Uterus (tissue), 4 donors: ENCODE data around the gene SMARCD2. TPM values are rescaled to one million over a fixed set of nuclear protein-coding genes. Genes with fewer than 3 reads are reported as not detected.

ENCODE experiments used
- DNase-seq, 2 donors: peaks; one replicate each; pipeline ENCODE4 v3.0.0-alpha.2; 2019 to 2020
- H3K27ac ChIP-seq, 2 donors: fragments of 200-600 bp; sonication (generic); 1 replicate in 1 of 2; 2 replicates in 1 of 2; pipeline ENCODE4 v1.5.1; 2016 to 2018
- H3K27me3 ChIP-seq, 2 donors: fragments of 200-600 bp; sonication (generic); one replicate each; pipeline ENCODE4 v1.5.1; 2018 to 2019; ENCODE audit warnings: control low read depth in 1 of 2
- H3K36me3 ChIP-seq, 2 donors: fragments of 200-600 bp; sonication (generic); one replicate each; pipeline ENCODE4 v1.5.1; 2019; ENCODE audit warnings: control low read depth in 1 of 2
- H3K4me1 ChIP-seq, 2 donors: fragments of 200-600 bp; sonication (generic); one replicate each; pipeline ENCODE4 v1.5.1; 2018 to 2019; ENCODE audit warnings: control low read depth in 1 of 2
- H3K4me3 ChIP-seq, 2 donors: fragments of 200-600 bp; sonication (generic); 1 replicate in 1 of 2; 2 replicates in 1 of 2; pipeline ENCODE4 v1.5.1; 2018 to 2019; ENCODE audit warnings: mild to moderate bottlenecking in 1 of 2
- H3K9me3 ChIP-seq, 2 donors: fragments of 200-600 bp; sonication (generic); one replicate each; pipeline ENCODE4 v1.5.1; 2019; ENCODE audit warnings: control low read depth in 1 of 2
- POLR2A ChIP-seq, 2 donors: fragments of 450-650 bp; IDR thresholded peaks; one replicate each; pipeline ENCODE4 v1.6.1; 2016; ENCODE audit warnings: antibody characterized with exemption in 2 of 2, mild to moderate bottlenecking in 1 of 2, moderate library complexity in 1 of 2
- intact Hi-C: fragments of 100-400 bp; cut with DNase I; formaldehyde crosslinking; loops from one replicate; pipeline ENCODE4 v1.15.1; 2023; ENCODE audit warnings: low total_unique reads
- small RNA-seq: library from RNA; depleted of rRNA; stranded (forward); fragments of <200 nt; gene quantifications from one replicate; pipeline ENCODE3, GENCODE V24; 2016
- total RNA-seq, 4 donors: library from RNA; depleted of rRNA in 3 of 4; stranded (reverse); fragments of >200 nt in 3 of 4; gene quantifications; one replicate each; pipeline versions ENCODE4 v1.1.0 to v1.2.4, GENCODE V29; 2014 to 2023
- TF ChIP-seq, protein P1 (sequence below), 4 experiments: fragments of 200-600 bp in 2 of 4; fragments of 450-650 bp in 2 of 4; sonication (generic) in 2 of 4; IDR thresholded peaks; one replicate each; pipeline ENCODE4 v1.5.1; 2016 to 2019; ENCODE audit warnings: antibody characterized with exemption in 4 of 4, mild to moderate bottlenecking in 2 of 4, moderate library complexity in 1 of 4
- donor health status: DM: yes; HTN: yes; CAD: no.

The SMARCD2 gene
- total RNA-seq, 4 donors from 2014 or later: 72.9 to 205 (median 101) TPM

- TF ChIP-seq, protein P1, sequence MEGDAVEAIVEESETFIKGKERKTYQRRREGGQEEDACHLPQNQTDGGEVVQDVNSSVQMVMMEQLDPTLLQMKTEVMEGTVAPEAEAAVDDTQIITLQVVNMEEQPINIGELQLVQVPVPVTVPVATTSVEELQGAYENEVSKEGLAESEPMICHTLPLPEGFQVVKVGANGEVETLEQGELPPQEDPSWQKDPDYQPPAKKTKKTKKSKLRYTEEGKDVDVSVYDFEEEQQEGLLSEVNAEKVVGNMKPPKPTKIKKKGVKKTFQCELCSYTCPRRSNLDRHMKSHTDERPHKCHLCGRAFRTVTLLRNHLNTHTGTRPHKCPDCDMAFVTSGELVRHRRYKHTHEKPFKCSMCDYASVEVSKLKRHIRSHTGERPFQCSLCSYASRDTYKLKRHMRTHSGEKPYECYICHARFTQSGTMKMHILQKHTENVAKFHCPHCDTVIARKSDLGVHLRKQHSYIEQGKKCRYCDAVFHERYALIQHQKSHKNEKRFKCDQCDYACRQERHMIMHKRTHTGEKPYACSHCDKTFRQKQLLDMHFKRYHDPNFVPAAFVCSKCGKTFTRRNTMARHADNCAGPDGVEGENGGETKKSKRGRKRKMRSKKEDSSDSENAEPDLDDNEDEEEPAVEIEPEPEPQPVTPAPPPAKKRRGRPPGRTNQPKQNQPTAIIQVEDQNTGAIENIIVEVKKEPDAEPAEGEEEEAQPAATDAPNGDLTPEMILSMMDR (IDR thresholded peaks at IDR 0.05): no peak
- no peak for TF ChIP-seq POLR2A (IDR thresholded peaks at IDR 0.05)
- intact Hi-C loops: no loop called here
- no peaks in the 10 kb centered on the region for H3K27me3 ChIP-seq
- H3K4me3 ChIP-seq: no peak overlapping the region
- no peak for DNase-seq
- no peak overlapping the region for H3K27ac ChIP-seq
- no peaks in the 10 kb centered on the region for H3K4me1 ChIP-seq
- no peaks in the 10 kb centered on the region for H3K9me3 ChIP-seq
- H3K36me3 ChIP-seq: no peaks in the 10 kb centered on the region
Measured at GRCh38 chr17:63790057-63790456, 52.4 kb downstream of the SMARCD2 start.

- intact Hi-C loops: no loop called here
- H3K4me1 ChIP-seq: no peaks in the 10 kb centered on the region
- TF ChIP-seq, protein P1 (IDR thresholded peaks at IDR 0.05): no peak
- TF ChIP-seq POLR2A (IDR thresholded peaks at IDR 0.05): no peak
- H3K9me3 ChIP-seq: no peaks in the 10 kb centered on the region
- no peak overlapping the region for H3K4me3 ChIP-seq
- H3K27ac ChIP-seq: no peak overlapping the region
- no peaks in the 10 kb centered on the region for H3K36me3 ChIP-seq
- no peaks in the 10 kb centered on the region for H3K27me3 ChIP-seq
- no peak for DNase-seq
Measured at GRCh38 chr17:63786971-63787711, 55.3 kb downstream of the SMARCD2 start.

GRCh38 chr17:63786117-63786516, 56.4 kb downstream of the SMARCD2 start:
- Histone ChIP-seq H3K4me1 (no peaks in the 10 kb centered on the region), H3K27me3 (no peaks in the 10 kb centered on the region), H3K9me3 (no peaks in the 10 kb centered on the region), H3K27ac (no peak overlapping the region), H3K36me3 (no peaks in the 10 kb centered on the region), H3K4me3 (no peak overlapping the region)
- DNase-seq: no peak
- TF ChIP-seq, protein P1 (IDR thresholded peaks at IDR 0.05): no peak
- TF ChIP-seq POLR2A (IDR thresholded peaks at IDR 0.05): no peak
- intact Hi-C loops: no loop called here

GRCh38 chr17:63785556-63785955, 56.9 kb downstream of the SMARCD2 start:
- TF ChIP-seq, protein P1 (IDR thresholded peaks at IDR 0.05): no peak
- no peak for DNase-seq
- no peak overlapping the region for H3K27ac ChIP-seq
- H3K9me3 ChIP-seq: no peaks in the 10 kb centered on the region
- no peaks in the 10 kb centered on the region for H3K27me3 ChIP-seq
- no peaks in the 10 kb centered on the region for H3K36me3 ChIP-seq
- intact Hi-C loops: no loop called here
- H3K4me1 ChIP-seq: no peaks in the 10 kb centered on the region
- no peak overlapping the region for H3K4me3 ChIP-seq

GRCh38 chr17:63783522-63783921, 59.0 kb downstream of the SMARCD2 start:
- Histone ChIP-seq H3K4me1 (no peaks in the 10 kb centered on the region), H3K36me3 (no peaks in the 10 kb centered on the region)
- intact Hi-C loops: no loop called here

More at GRCh38 chr17:63783522-63783921, 59.0 kb downstream of the SMARCD2 start:
- TF ChIP-seq, protein P1 (IDR thresholded peaks at IDR 0.05): no peak
- no peak for TF ChIP-seq POLR2A (IDR thresholded peaks at IDR 0.05)
- Histone ChIP-seq H3K4me3 (no peak overlapping the region), H3K27ac (no peak overlapping the region), H3K9me3 (no peaks in the 10 kb centered on the region), H3K27me3 (no peaks in the 10 kb centered on the region)
- DNase-seq: no peak

Small RNA genes lying within 50 kb of the gene (small RNA-seq; reads per million reads assigned to genes)
- gene AC040958.1: not detected

Other genes starting within 250 kb of the SMARCD2 start
- gene TACO1, start 241.8 kb downstream of the SMARCD2 start, total RNA-seq: 10 to 100 TPM in 2 of 4 donors, 1 to 10 TPM in 2; 4.1 to 13.0 (median 8.4) TPM
- gene MAP3K3, start 220.3 kb downstream of the SMARCD2 start, total RNA-seq: 10 to 100 TPM; 31.5 to 63.0 (median 56.3) TPM
- 10 to 100 TPM in 3 of 4 donors, 1 to 10 TPM in 1; 3.8 to 23.2 (median 11.8) TPM for gene LIMD2, start 142.6 kb downstream of the SMARCD2 start, total RNA-seq
- gene STRADA, start 100.9 kb downstream of the SMARCD2 start, total RNA-seq: 10 to 100 TPM; 14.1 to 60.9 (median 27.9) TPM
- gene CCDC47, start 69.1 kb downstream of the SMARCD2 start, total RNA-seq: 10 to 100 TPM; 15.1 to 91.5 (median 49.3) TPM
- 100 to 1,000 TPM in 3 of 4 donors, 10 to 100 TPM in 1; 89.9 to 180 (median 150) TPM for gene DDX42, start 68.5 kb downstream of the SMARCD2 start, total RNA-seq
- gene PSMC5, start 15.3 kb downstream of the SMARCD2 start, total RNA-seq: 100 to 1,000 TPM in 1 of 4 donors, 10 to 100 TPM in 3; 12.6 to 103 (median 40.2) TPM
- 10 to 100 TPM; 29.7 to 64.7 (median 53.3) TPM for gene FTSJ3, start 15.0 kb downstream of the SMARCD2 start, total RNA-seq
- gene CSH2, start 31.0 kb upstream of the SMARCD2 start, total RNA-seq: not detected
- gene GH2, start 39.3 kb upstream of the SMARCD2 start, total RNA-seq: not detected
- not detected for gene CSH1, start 53.9 kb upstream of the SMARCD2 start, total RNA-seq
- not detected for gene CSHL1, start 68.6 kb upstream of the SMARCD2 start, total RNA-seq
- not detected for gene GH1, start 76.2 kb upstream of the SMARCD2 start, total RNA-seq
- 10 to 100 TPM in 1 of 4 donors, 1 to 10 TPM in 2, under 1 TPM in 1; 0.29 to 13.4 (median 4.9) TPM for gene CD79B, start 89.6 kb upstream of the SMARCD2 start, total RNA-seq
- gene SCN4A, start 130.2 kb upstream of the SMARCD2 start, total RNA-seq: under 1 TPM in 2 of 4 donors, not detected in 2; 0.14 to 0.24 TPM
- 1 to 10 TPM in 2 of 4 donors, under 1 TPM in 1, not detected in 1; 0.29 to 2.8 (median 1.5) TPM for gene PRR29, start 155.7 kb upstream of the SMARCD2 start, total RNA-seq
- 100 to 1,000 TPM in 1 of 4 donors, 10 to 100 TPM in 3; 20.6 to 108 (median 42.4) TPM for gene ICAM2, start 177.9 kb upstream of the SMARCD2 start, total RNA-seq